ENCODE results near the gene NIT1. TPM values are rescaled to one million over a fixed set of nuclear protein-coding genes. Genes with fewer than 3 reads are reported as not detected.

NIT1 gene
- total and polyA plus RNA-seq, 9 of the 15 experiments (the other 6 are each of a cell fraction or from before 2014, with no cell fraction given) = 18.4 to 76.0 (median 33.7) TPM

GRCh38 chr1:161119092-161119903 lies 1.4 kb downstream of the NIT1 start (continued):
- TF ChIP-seq ZNF592 (IDR thresholded peaks at IDR 0.05) (peak; percentile 60), NEUROD1 (IDR thresholded peaks at IDR 0.05; ENCODE audit: borderline replicate concordance, low read depth, low read length, partially characterized antibody) (peak; percentile 20), ASH1L (IDR thresholded peaks at IDR 0.05; ENCODE audit: borderline replicate concordance, low read depth, partially characterized antibody) (no peak), CTCFL (IDR thresholded peaks at IDR 0.05; ENCODE audit: borderline replicate concordance, insufficient read depth, low read depth, low read length, poor library complexity, severe bottlenecking) (no peak), DMBX1 (CRISPR knock-in tag; IDR thresholded peaks at IDR 0.05; ENCODE audit: borderline replicate concordance) (no peak), RCOR1 (IDR thresholded peaks at IDR 0.05; ENCODE audit: borderline replicate concordance in 1 of 2, low read depth in 2 of 2, low read length in 2 of 2) (peak in 1 of 2 experiments; percentile 23; a peak in 1 of 4 replicates), MEF2A (IDR thresholded peaks at IDR 0.05; ENCODE audit: control insufficient read depth, low read depth, low read length) (no peak), FOSL1 (tag; conservative IDR thresholded peaks at IDR 0.05) (no peak), FOXA1 (IDR thresholded peaks at IDR 0.05; ENCODE audit: borderline replicate concordance) (no peak), IFI16 (CRISPR knock-in tag; IDR thresholded peaks at IDR 0.05) (no peak), ESRRA (IDR thresholded peaks at IDR 0.05; ENCODE audit: borderline replicate concordance, low read depth) (0 out of 2 replicates have a peak, but pooled peaks have one; percentile 7), RBM34 (IDR thresholded peaks at IDR 0.05; ENCODE audit: borderline replicate concordance, insufficient read depth, low read length) (no peak), MCM3 (IDR thresholded peaks at IDR 0.05) (no peak), CREM (IDR thresholded peaks at IDR 0.05; ENCODE audit: low read depth) (peak; percentile 92), RNF219 (CRISPR knock-in tag; IDR thresholded peaks at IDR 0.05) (no peak), ZNF212 (CRISPR knock-in tag; IDR thresholded peaks at IDR 0.05) (no peak), SAFB (IDR thresholded peaks at IDR 0.05; ENCODE audit: borderline replicate concordance, low read depth, low read length) (no peak), CREBBP (IDR thresholded peaks at IDR 0.05; ENCODE audit: low read depth, low read length) (no peak), PCBP2 (IDR thresholded peaks at IDR 0.05; ENCODE audit: low read depth, low read length, poor library complexity, severe bottlenecking) (no peak)

Data from K562 (cell line).